OCI-LY1 (cell line): Measurements from ENCODE around the gene GDPD2.

Experiments used
- EZH2 ChIP-seq: fragments of 200-600 bp; sonication (generic), shearing (Covaris generic); IDR thresholded peaks from 2 replicates; pipeline ENCODE4 v1.8.0; 2017; ENCODE audit warnings: borderline replicate concordance, mixed run types, mild to moderate bottlenecking, antibody characterized with exemption, low read length, moderate library complexity, mixed read lengths
- TF ChIP-seq, protein P1 (sequence below): fragments of 200-600 bp; sonication (generic), shearing (Covaris generic); IDR thresholded peaks from 2 replicates; pipeline ENCODE4 v1.5.1; 2017; ENCODE audit warnings: mild to moderate bottlenecking, antibody characterized with exemption, low read length, moderate library complexity, mixed read lengths

DNA sequence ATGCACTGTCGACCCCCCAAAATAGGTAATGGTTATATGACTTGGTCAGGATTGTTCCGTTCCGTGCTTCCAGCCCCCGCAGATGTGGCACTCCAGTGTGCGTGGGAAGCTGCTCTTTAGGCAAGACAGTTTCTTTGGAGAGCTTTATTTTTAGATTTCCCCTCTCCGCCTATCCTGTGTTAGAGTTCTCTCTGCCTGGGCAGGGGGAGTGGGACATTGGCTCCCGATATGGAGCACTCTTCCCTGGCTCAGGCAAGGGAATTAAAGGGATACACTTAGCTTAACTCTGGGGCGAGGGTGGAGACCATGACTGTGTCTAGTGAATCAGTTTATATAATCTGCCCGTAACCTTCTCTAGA lies 57.5 kb downstream of the GDPD2 start:
- TF ChIP-seq, protein P1, sequence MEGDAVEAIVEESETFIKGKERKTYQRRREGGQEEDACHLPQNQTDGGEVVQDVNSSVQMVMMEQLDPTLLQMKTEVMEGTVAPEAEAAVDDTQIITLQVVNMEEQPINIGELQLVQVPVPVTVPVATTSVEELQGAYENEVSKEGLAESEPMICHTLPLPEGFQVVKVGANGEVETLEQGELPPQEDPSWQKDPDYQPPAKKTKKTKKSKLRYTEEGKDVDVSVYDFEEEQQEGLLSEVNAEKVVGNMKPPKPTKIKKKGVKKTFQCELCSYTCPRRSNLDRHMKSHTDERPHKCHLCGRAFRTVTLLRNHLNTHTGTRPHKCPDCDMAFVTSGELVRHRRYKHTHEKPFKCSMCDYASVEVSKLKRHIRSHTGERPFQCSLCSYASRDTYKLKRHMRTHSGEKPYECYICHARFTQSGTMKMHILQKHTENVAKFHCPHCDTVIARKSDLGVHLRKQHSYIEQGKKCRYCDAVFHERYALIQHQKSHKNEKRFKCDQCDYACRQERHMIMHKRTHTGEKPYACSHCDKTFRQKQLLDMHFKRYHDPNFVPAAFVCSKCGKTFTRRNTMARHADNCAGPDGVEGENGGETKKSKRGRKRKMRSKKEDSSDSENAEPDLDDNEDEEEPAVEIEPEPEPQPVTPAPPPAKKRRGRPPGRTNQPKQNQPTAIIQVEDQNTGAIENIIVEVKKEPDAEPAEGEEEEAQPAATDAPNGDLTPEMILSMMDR: no peak
- no peak for TF ChIP-seq EZH2
